PC-9 (cell line): ENCODE data around the gene FBXL17. TPM values are rescaled to one million over a fixed set of nuclear protein-coding genes. Genes with fewer than 3 reads are reported as not detected.

Source experiments
- BruUV-seq: library from RNA; stranded (reverse); fragments of 400-500 nt; replicated peaks from 2 replicates; lab custom pipeline; 2021; lab: Mats Ljungman, UMichigan
- CTCF ChIA-PET: fragments of 300-600 bp; sonication (Branson Sonifier 250); formaldehyde crosslinking; loops from one replicate; lab custom pipeline; 2022; ENCODE audit warnings: antibody characterized with exemption; lab: Charles Lee
- POLR2A ChIA-PET: fragments of 300-600 bp; sonication (Branson Sonifier 250); formaldehyde crosslinking; loops from one replicate; lab custom pipeline; 2022; ENCODE audit warnings: antibody characterized with exemption; ENCODE audit not compliant: unreplicated experiment; lab: Charles Lee
- DNase-seq, 2 experiments: peaks; one replicate each; pipeline versions ENCODE4 v3.0.0 to v3.0.0-alpha.2; 2015 to 2022; ENCODE audit warnings: mixed read lengths in 1 of 2
- H2AFZ ChIP-seq: fragments of 200-600 bp; sonication (generic); 2 replicates; pipeline ENCODE4 v1.8.1; 2017; ENCODE audit warnings: antibody characterized with exemption
- H3F3A ChIP-seq: fragments of 200-600 bp; sonication (generic); 2 replicates; pipeline ENCODE4 v1.8.1; 2017; ENCODE audit warnings: antibody characterized with exemption, mild to moderate bottlenecking, low read depth; ENCODE audit not compliant: insufficient read depth
- H3K27ac ChIP-seq: fragments of 200-600 bp; sonication (generic); 2 replicates; pipeline ENCODE4 v1.6.1; 2016; ENCODE audit warnings: mixed run types
- H3K27me3 ChIP-seq: fragments of 200-600 bp; sonication (generic); 2 replicates; pipeline ENCODE4 v1.6.1; 2016; ENCODE audit warnings: low read depth, mixed run types; ENCODE audit not compliant: insufficient read depth
- H3K36me3 ChIP-seq: fragments of 200-600 bp; sonication (generic); 2 replicates; pipeline ENCODE4 v1.6.1; 2016; ENCODE audit warnings: low read depth, mixed run types
- H3K4me1 ChIP-seq: fragments of 200-600 bp; sonication (generic); replicated peaks from 2 replicates; pipeline ENCODE4 v1.6.1; 2016; ENCODE audit warnings: mixed run types; ENCODE audit not compliant: insufficient read depth
- H3K4me2 ChIP-seq: fragments of 200-600 bp; sonication (generic); 2 replicates; pipeline ENCODE4 v1.6.1; 2017; ENCODE audit warnings: mixed run types
- H3K4me3 ChIP-seq: fragments of 200-600 bp; sonication (generic); 2 replicates; pipeline ENCODE4 v1.6.1; 2016; ENCODE audit warnings: mixed run types
- H3K79me2 ChIP-seq: fragments of 200-600 bp; sonication (generic); 2 replicates; pipeline ENCODE4 v1.6.1; 2017; ENCODE audit warnings: low read depth, mixed run types
- H3K9me2 ChIP-seq: fragments of 200-600 bp; sonication (generic); 2 replicates; pipeline ENCODE4 v1.8.1; 2017; ENCODE audit warnings: mild to moderate bottlenecking; ENCODE audit not compliant: insufficient read depth
- H3K9me3 ChIP-seq: fragments of 200-600 bp; sonication (generic); 2 replicates; pipeline ENCODE4 v1.8.1; 2016; ENCODE audit warnings: low read depth; ENCODE audit not compliant: insufficient read depth
- H4K20me1 ChIP-seq: fragments of 200-600 bp; sonication (generic); 2 replicates; pipeline ENCODE4 v1.8.1; 2017; ENCODE audit not compliant: insufficient read depth
- CTCF ChIP-seq: fragments of 200-600 bp; sonication (generic); conservative IDR thresholded peaks from 2 replicates; pipeline ENCODE4 v1.6.1; 2017; ENCODE audit warnings: mixed run types, antibody characterized with exemption, mild to moderate bottlenecking, moderate library complexity
- EZH2 ChIP-seq: fragments of 200-600 bp; sonication (generic); IDR thresholded peaks from 2 replicates; pipeline ENCODE4 v1.8.0; 2017; ENCODE audit warnings: antibody characterized with exemption, low read depth
- intact Hi-C: fragments of 100-400 bp; cut with micrococcal nuclease; formaldehyde crosslinking; loops from one replicate; pipeline ENCODE4 v1.10.0; 2022; ENCODE audit not compliant: unreplicated experiment
- total RNA-seq: library from RNA; stranded (reverse); gene quantifications from 2 replicates; pipeline ENCODE4 v1.2.3, GENCODE V29; 2021

Gene FBXL17
- total RNA-seq, 1 experiment from 2014 or later: 19.5 TPM

- H3K79me2 ChIP-seq: no peaks in the 10 kb centered on the region
- no peaks in the 10 kb centered on the region for H3K36me3 ChIP-seq
- H3K9me3 ChIP-seq: no peaks in the 10 kb centered on the region
- BruUV-seq: no TSS peak
- intact Hi-C loops: no loop called here
- CTCF ChIA-PET: no interaction called here
- no peaks in the 10 kb centered on the region for H3F3A ChIP-seq
- no peak overlapping the region for H2AFZ ChIP-seq
- H3K27me3 ChIP-seq: no peaks in the 10 kb centered on the region
- H3K4me2 ChIP-seq: no peak overlapping the region
- H4K20me1 ChIP-seq: no peaks in the 10 kb centered on the region
- H3K27ac ChIP-seq: no peak overlapping the region
- H3K4me3 ChIP-seq: no peak overlapping the region
- DNase-seq: no peak
- H3K4me1 ChIP-seq: no peaks in the 10 kb centered on the region
- no peaks in the 10 kb centered on the region for H3K9me2 ChIP-seq
- no peak for TF ChIP-seq EZH2
- TF ChIP-seq CTCF: no peak
- POLR2A ChIA-PET: no interaction called here
Observed at GRCh38 chr5:107876261-107876660, 505.6 kb downstream of the FBXL17 start.

GRCh38 chr5:107875833-107876232, 506.1 kb downstream of the FBXL17 start:
- Histone ChIP-seq H4K20me1 (no peaks in the 10 kb centered on the region), H3K4me3 (no peak overlapping the region), H3K4me1 (no peaks in the 10 kb centered on the region), H2AFZ (no peak overlapping the region), H3K36me3 (no peaks in the 10 kb centered on the region), H3K4me2 (no peak overlapping the region), H3K9me2 (no peaks in the 10 kb centered on the region), H3F3A (no peaks in the 10 kb centered on the region), H3K79me2 (no peaks in the 10 kb centered on the region), H3K9me3 (no peaks in the 10 kb centered on the region), H3K27me3 (no peaks in the 10 kb centered on the region), H3K27ac (no peak overlapping the region)
- BruUV-seq: no TSS peak
- ChIA-PET POLR2A (no interaction called here), CTCF (no interaction called here)
- intact Hi-C loops: no loop called here
- peak in 1 of 2 experiments; percentile 46 for DNase-seq
- no peak for TF ChIP-seq CTCF
- no peak for TF ChIP-seq EZH2

- H4K20me1 ChIP-seq: no peaks in the 10 kb centered on the region
- H3K79me2 ChIP-seq: no peaks in the 10 kb centered on the region
- ChIA-PET CTCF (interaction anchor here (0.7 kb wide), 1 partner anchor 537 kb away, joined by 4 read pairs; no protein-coding TSS in a partner anchor), POLR2A (no interaction called here)
- H3K4me1 ChIP-seq: peaks cover 6% of the 10 kb centered on the region
- BruUV-seq: no TSS peak
- H3K27me3 ChIP-seq: no peaks in the 10 kb centered on the region
- intact Hi-C loops: no loop called here
- H2AFZ ChIP-seq: no peak overlapping the region
- no peak for DNase-seq
- H3K4me3 ChIP-seq: no peak overlapping the region
- TF ChIP-seq CTCF (no peak), EZH2 (no peak)
- H3K9me2 ChIP-seq: no peaks in the 10 kb centered on the region
- no peaks in the 10 kb centered on the region for H3K9me3 ChIP-seq
- H3K27ac ChIP-seq: no peak overlapping the region
- no peaks in the 10 kb centered on the region for H3K36me3 ChIP-seq
- no peak overlapping the region for H3K4me2 ChIP-seq
- peaks cover 5% of the 10 kb centered on the region; the same call in 1 of the 2 replicates for H3F3A ChIP-seq
Observed at GRCh38 chr5:107874795-107875194, 507.1 kb downstream of the FBXL17 start.
